Spleen (tissue), 7 donors: ENCODE measurements around the gene DUOX1.

Experiments used
- POLR2A ChIP-seq, 3 donors: fragments of 450-650 bp; IDR thresholded peaks; one replicate each; pipeline ENCODE4 v1.5.1; 2017; ENCODE audit warnings: antibody characterized with exemption in 3 of 3, mild to moderate bottlenecking in 1 of 3
- POLR2AphosphoS5 ChIP-seq, 3 donors: sonication (generic); formaldehyde crosslinking; IDR thresholded peaks; one replicate each; pipeline ENCODE4 v1.5.1; 2017; ENCODE audit warnings: antibody characterized with exemption in 3 of 3
- TF ChIP-seq, protein P1 (sequence below), 11 experiments: fragments of 200-600 bp in 7 of 11; fragments of 450-650 bp in 4 of 11; sonication (generic) in 4 of 11; IDR thresholded peaks in 8 of 11; conservative IDR thresholded peaks in 3 of 11; 1 replicate in 7 of 11; 2 replicates in 4 of 11; pipeline versions ENCODE4 v1.4.0 to v1.8.0; 2016 to 2021; ENCODE audit warnings: antibody characterized with exemption in 11 of 11, inconsistent platforms in 4 of 11, mild to moderate bottlenecking in 1 of 11
- donor health status: DM: no; HTN: no; CAD: no; lungs with moderate emphysema.
- donor health status: DM: no; HTN: no; CAD: no.
- donor health status: DM: no; HTN: no; CAD: no.

- TF ChIP-seq POLR2A (IDR thresholded peaks at IDR 0.05) (no peak), POLR2AphosphoS5 (IDR thresholded peaks at IDR 0.05) (no peak)
- TF ChIP-seq, protein P1, sequence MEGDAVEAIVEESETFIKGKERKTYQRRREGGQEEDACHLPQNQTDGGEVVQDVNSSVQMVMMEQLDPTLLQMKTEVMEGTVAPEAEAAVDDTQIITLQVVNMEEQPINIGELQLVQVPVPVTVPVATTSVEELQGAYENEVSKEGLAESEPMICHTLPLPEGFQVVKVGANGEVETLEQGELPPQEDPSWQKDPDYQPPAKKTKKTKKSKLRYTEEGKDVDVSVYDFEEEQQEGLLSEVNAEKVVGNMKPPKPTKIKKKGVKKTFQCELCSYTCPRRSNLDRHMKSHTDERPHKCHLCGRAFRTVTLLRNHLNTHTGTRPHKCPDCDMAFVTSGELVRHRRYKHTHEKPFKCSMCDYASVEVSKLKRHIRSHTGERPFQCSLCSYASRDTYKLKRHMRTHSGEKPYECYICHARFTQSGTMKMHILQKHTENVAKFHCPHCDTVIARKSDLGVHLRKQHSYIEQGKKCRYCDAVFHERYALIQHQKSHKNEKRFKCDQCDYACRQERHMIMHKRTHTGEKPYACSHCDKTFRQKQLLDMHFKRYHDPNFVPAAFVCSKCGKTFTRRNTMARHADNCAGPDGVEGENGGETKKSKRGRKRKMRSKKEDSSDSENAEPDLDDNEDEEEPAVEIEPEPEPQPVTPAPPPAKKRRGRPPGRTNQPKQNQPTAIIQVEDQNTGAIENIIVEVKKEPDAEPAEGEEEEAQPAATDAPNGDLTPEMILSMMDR (IDR thresholded peaks at IDR 0.05 in 8 of 11, conservative IDR thresholded peaks at IDR 0.05 in 3 of 11) = no peak
Observed at GRCh38 chr15:45099549-45100165, 30.1 kb upstream of the DUOX1 start.
